Osteoblast (primary cell): ENCODE results near the gene RIC1. TPM values are rescaled to one million over a fixed set of nuclear protein-coding genes. Genes with fewer than 3 reads are reported as not detected.
A peak's percentile ranks its signal among the peaks of the same experiment; 100 is the strongest.

Source experiments
- DNase-seq: peaks from one replicate; pipeline ENCODE4 v3.0.0; 2011; ENCODE audit warnings: low spot score, mixed read lengths; ENCODE audit not compliant: insufficient read length; ENCODE audit errors: missing footprints
- H2AFZ ChIP-seq: 2 replicates; pipeline ENCODE4 v1.6.0; 2011; ENCODE audit warnings: mild to moderate bottlenecking, low read length
- H3K27ac ChIP-seq: 2 replicates; pipeline ENCODE4 v1.5.1; 2011; ENCODE audit warnings: mild to moderate bottlenecking, low read depth, low read length, moderate library complexity
- H3K27me3 ChIP-seq: 2 replicates; pipeline ENCODE4 v1.6.0; 2012; ENCODE audit warnings: mild to moderate bottlenecking, control low read depth, inconsistent platforms, low read length, moderate library complexity; ENCODE audit not compliant: insufficient read depth
- H3K36me3 ChIP-seq: 2 replicates; pipeline ENCODE4 v1.5.1; 2011; ENCODE audit warnings: mild to moderate bottlenecking, low read length, control low read depth, moderate library complexity; ENCODE audit not compliant: insufficient read depth
- H3K4me1 ChIP-seq: 2 replicates; pipeline ENCODE4 v1.5.1; 2011; ENCODE audit warnings: mild to moderate bottlenecking, low read length, control low read depth, moderate library complexity; ENCODE audit not compliant: insufficient read depth
- H3K4me2 ChIP-seq: 2 replicates; pipeline ENCODE4 v1.6.0; 2011; ENCODE audit warnings: mild to moderate bottlenecking, low read length; ENCODE audit not compliant: insufficient read depth
- H3K4me3 ChIP-seq: fragments of 200-600 bp; sonication (generic); 3 replicates; pipeline ENCODE4 v1.5.1; 2012; ENCODE audit warnings: mild to moderate bottlenecking, low read length, inconsistent platforms; ENCODE audit not compliant: insufficient read depth
- H3K79me2 ChIP-seq: 2 replicates; pipeline ENCODE4 v1.6.0; 2012; ENCODE audit warnings: mild to moderate bottlenecking, low read length, control low read depth, inconsistent platforms; ENCODE audit not compliant: insufficient read depth
- H3K9me3 ChIP-seq: 2 replicates; pipeline ENCODE4 v1.5.1; 2011; ENCODE audit warnings: low read depth, low read length, control low read depth
- H4K20me1 ChIP-seq: 2 replicates; pipeline ENCODE4 v1.6.0; 2012; ENCODE audit warnings: mild to moderate bottlenecking, low read length, control low read depth; ENCODE audit not compliant: insufficient read depth
- total RNA-seq: library from RNA; depleted of rRNA; stranded (reverse); fragments of >200 nt; gene quantifications from 2 replicates; pipeline ENCODE4 v1.2.3, GENCODE V29; 2012
- TF ChIP-seq, protein P1 (sequence below): IDR thresholded peaks from 2 replicates; pipeline ENCODE4 v1.5.1; 2011; ENCODE audit warnings: mild to moderate bottlenecking, low read depth, low read length, moderate library complexity; ENCODE audit errors: extremely low read depth

RIC1 gene
- total RNA-seq, 1 donor = 51.4 TPM

DNA sequence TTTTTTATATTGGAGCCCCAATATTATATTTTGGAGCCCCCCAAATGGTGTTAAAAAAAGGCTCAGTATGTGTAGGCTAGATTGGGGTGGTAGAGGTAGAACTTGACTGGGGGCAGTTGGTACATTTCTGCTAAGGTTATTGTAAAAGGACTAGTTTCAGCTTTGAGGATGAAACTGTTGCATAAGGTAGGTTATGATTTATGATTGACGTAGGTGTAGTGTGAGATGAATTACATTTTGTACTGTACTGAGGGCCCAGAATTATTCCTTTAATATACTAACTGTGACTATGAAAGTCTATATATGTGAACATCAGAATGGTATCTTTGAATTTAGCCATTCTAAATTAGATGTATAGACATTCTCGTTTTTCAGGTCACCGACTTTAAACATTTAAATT lies 3.6 kb downstream of the RIC1 start:
- no peak overlapping the region for H2AFZ ChIP-seq
- peaks cover 32% of the 10 kb centered on the region for H3K4me1 ChIP-seq
- H3K4me2 ChIP-seq = no peak overlapping the region
- H3K27me3 ChIP-seq = no peaks in the 10 kb centered on the region
- H3K79me2 ChIP-seq = peaks cover 92% of the 10 kb centered on the region
- H3K36me3 ChIP-seq = no peaks in the 10 kb centered on the region
- no peak overlapping the region for H3K27ac ChIP-seq
- peaks cover 4% of the 10 kb centered on the region for H3K9me3 ChIP-seq
- H3K4me3 ChIP-seq = no peak overlapping the region
- H4K20me1 ChIP-seq = peaks cover 46% of the 10 kb centered on the region
- no peak for DNase-seq
- TF ChIP-seq, protein P1, sequence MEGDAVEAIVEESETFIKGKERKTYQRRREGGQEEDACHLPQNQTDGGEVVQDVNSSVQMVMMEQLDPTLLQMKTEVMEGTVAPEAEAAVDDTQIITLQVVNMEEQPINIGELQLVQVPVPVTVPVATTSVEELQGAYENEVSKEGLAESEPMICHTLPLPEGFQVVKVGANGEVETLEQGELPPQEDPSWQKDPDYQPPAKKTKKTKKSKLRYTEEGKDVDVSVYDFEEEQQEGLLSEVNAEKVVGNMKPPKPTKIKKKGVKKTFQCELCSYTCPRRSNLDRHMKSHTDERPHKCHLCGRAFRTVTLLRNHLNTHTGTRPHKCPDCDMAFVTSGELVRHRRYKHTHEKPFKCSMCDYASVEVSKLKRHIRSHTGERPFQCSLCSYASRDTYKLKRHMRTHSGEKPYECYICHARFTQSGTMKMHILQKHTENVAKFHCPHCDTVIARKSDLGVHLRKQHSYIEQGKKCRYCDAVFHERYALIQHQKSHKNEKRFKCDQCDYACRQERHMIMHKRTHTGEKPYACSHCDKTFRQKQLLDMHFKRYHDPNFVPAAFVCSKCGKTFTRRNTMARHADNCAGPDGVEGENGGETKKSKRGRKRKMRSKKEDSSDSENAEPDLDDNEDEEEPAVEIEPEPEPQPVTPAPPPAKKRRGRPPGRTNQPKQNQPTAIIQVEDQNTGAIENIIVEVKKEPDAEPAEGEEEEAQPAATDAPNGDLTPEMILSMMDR = no peak

DNA sequence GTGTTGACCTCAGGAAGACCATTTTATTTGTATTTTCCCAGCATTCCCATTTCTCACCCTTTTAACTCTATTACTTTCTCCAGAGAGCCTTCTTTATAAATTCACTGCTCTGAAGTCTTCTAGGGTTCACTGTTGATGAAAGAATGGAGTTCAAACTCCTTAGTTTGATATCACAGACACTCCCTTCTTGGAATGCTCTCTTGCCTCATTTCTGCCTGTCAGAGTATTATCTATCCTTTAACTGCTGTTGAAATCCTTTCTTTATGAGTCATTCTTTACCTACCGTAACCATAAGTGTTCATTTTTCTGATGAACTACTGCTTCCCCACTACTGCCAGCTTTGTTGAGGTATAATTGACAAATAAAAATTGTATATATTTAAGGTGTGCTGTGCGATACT lies 4.3 kb downstream of the RIC1 start:
- H3K27ac ChIP-seq = no peak overlapping the region
- no peak overlapping the region for H2AFZ ChIP-seq
- peak overlapping the region; percentile 10 for H3K4me2 ChIP-seq
- H3K36me3 ChIP-seq = no peaks in the 10 kb centered on the region
- H4K20me1 ChIP-seq = peaks cover 50% of the 10 kb centered on the region
- peaks cover 4% of the 10 kb centered on the region for H3K9me3 ChIP-seq
- no peak for DNase-seq
- H3K27me3 ChIP-seq = no peaks in the 10 kb centered on the region
- H3K4me1 ChIP-seq = peaks cover 25% of the 10 kb centered on the region
- TF ChIP-seq, protein P1 = no peak
- peaks cover 94% of the 10 kb centered on the region for H3K79me2 ChIP-seq
- H3K4me3 ChIP-seq = no peak overlapping the region

DNA sequence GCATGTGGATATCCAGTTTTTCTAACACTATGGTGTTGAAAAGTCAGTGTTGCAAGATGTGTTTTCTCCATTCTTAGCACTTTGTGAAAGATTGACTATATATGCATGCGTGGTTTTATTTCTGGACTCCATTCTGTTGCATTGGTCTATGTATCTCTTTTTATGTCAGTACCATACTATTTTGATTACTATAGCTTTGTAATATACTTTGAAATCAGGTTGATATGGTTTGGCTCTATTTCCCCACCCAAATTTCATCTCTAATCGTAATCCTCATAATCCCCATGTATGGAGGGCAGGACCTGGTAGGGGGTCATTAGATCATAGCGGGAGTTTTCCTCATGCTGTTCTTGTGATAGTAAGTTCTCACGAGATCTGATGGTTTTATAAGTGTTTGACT lies 6.5 kb downstream of the RIC1 start:
- H3K27me3 ChIP-seq = no peaks in the 10 kb centered on the region
- peaks cover 59% of the 10 kb centered on the region for H4K20me1 ChIP-seq
- TF ChIP-seq, protein P1 = no peak

DNA sequence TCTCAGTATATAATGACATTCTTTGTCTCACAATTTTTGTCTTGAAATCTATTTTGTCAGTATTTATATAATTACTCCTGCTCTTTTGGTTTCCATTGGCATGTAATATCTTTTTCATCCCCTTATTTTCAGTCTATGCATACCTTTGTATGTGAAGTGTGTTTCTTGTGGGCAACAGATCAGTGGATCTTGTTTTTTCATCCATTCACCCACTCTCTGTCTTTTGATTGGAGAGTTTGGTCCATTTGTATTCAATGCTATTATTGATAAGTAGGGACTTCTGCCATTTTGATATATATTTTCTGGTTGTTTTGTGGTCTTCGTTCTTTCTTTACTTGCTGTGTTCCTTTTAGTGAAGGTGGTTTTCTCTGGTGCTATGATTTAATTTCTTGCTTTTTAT lies 10.9 kb downstream of the RIC1 start:
- H2AFZ ChIP-seq = no peak overlapping the region
- TF ChIP-seq, protein P1 = no peak
- peaks cover 41% of the 10 kb centered on the region for H4K20me1 ChIP-seq
- H3K4me3 ChIP-seq = no peak overlapping the region
- no peaks in the 10 kb centered on the region for H3K36me3 ChIP-seq
- H3K4me2 ChIP-seq = no peak overlapping the region
- H3K4me1 ChIP-seq = no peaks in the 10 kb centered on the region
- no peak for DNase-seq
- peaks cover 98% of the 10 kb centered on the region for H3K79me2 ChIP-seq
- H3K9me3 ChIP-seq = peaks cover 4% of the 10 kb centered on the region
- H3K27ac ChIP-seq = no peak overlapping the region
- no peaks in the 10 kb centered on the region for H3K27me3 ChIP-seq

More for the DNA sequence above, 6.5 kb downstream of the RIC1 start:
- Histone ChIP-seq H2AFZ (no peak overlapping the region), H3K36me3 (no peaks in the 10 kb centered on the region), H3K27ac (no peak overlapping the region), H3K4me3 (no peak overlapping the region), H3K79me2 (peaks cover 100% of the 10 kb centered on the region), H3K4me1 (peaks cover 22% of the 10 kb centered on the region), H3K4me2 (no peak overlapping the region), H3K9me3 (peaks cover 4% of the 10 kb centered on the region)
- DNase-seq = no peak
